Umbilical cord (tissue), 2 donors: ENCODE results near the gene ALPK3. TPM values are rescaled to one million over a fixed set of nuclear protein-coding genes. Genes with fewer than 3 reads are reported as not detected.

ENCODE experiments used
- DNase-seq: peaks from one replicate; pipeline ENCODE4 v3.0.0-alpha.2; 2015; ENCODE audit warnings: low spot score
- total RNA-seq: library from RNA; depleted of rRNA; stranded (reverse); fragments of >200 nt; gene quantifications from one replicate; pipeline ENCODE4 v1.2.3, GENCODE V29; 2014; ENCODE audit warnings: low replicate concordance; ENCODE audit not compliant: insufficient read depth

The ALPK3 gene
- total RNA-seq: 7.9 TPM

GRCh38 chr15:84816694-84817465, at the start of gene ALPK3:
Gene ALPK3 (plus strand): TSS chr15:84817356. CDS start chr15:84817453, 97 bp downstream.
- DNase-seq: peak; percentile 37

GRCh38 chr15:84772031-84772430, 45.1 kb upstream of the ALPK3 start:
- DNase-seq: no peak

GRCh38 chr15:84772467-84772866, 44.7 kb upstream of the ALPK3 start:
- no peak for DNase-seq

GRCh38 chr15:84773716-84774115, 43.4 kb upstream of the ALPK3 start:
- no peak for DNase-seq

GRCh38 chr15:84775867-84776449, 41.2 kb upstream of the ALPK3 start:
- DNase-seq: no peak

- DNase-seq: no peak
Observed at GRCh38 chr15:84778194-84778593, 39.0 kb upstream of the ALPK3 start.

GRCh38 chr15:84780492-84780891, 36.7 kb upstream of the ALPK3 start:
- no peak for DNase-seq

- peak; percentile 86 for DNase-seq
Observed at GRCh38 chr15:84781495-84781894, 35.7 kb upstream of the ALPK3 start.

- DNase-seq: no peak
Observed at GRCh38 chr15:84782346-84782745, 34.8 kb upstream of the ALPK3 start.

- DNase-seq: no peak
Observed at GRCh38 chr15:84783493-84784251, 33.5 kb upstream of the ALPK3 start.

GRCh38 chr15:84784262-84784661, 32.9 kb upstream of the ALPK3 start:
- no peak for DNase-seq

- DNase-seq: no peak
Observed at GRCh38 chr15:84785053-84785452, 32.1 kb upstream of the ALPK3 start.

GRCh38 chr15:84788500-84788899, 28.7 kb upstream of the ALPK3 start:
- no peak for DNase-seq

- DNase-seq: no peak
Observed at GRCh38 chr15:84789762-84790161, 27.4 kb upstream of the ALPK3 start.

GRCh38 chr15:84790676-84791075, 26.5 kb upstream of the ALPK3 start:
- DNase-seq: no peak

- DNase-seq: no peak
Observed at GRCh38 chr15:84791763-84792162, 25.4 kb upstream of the ALPK3 start.

GRCh38 chr15:84793431-84794161, 23.6 kb upstream of the ALPK3 start:
- peak; percentile 47 for DNase-seq

GRCh38 chr15:84794162-84794547, 23.0 kb upstream of the ALPK3 start:
- DNase-seq: no peak

GRCh38 chr15:84795186-84795585, 22.0 kb upstream of the ALPK3 start:
- no peak for DNase-seq

GRCh38 chr15:84797212-84797611, 19.9 kb upstream of the ALPK3 start:
- DNase-seq: no peak

GRCh38 chr15:84797801-84798200, 19.4 kb upstream of the ALPK3 start:
- no peak for DNase-seq

GRCh38 chr15:84798436-84798946, 18.7 kb upstream of the ALPK3 start:
- no peak for DNase-seq
